ENCODE measurements around the gene LINGO1. TPM values are rescaled to one million over a fixed set of nuclear protein-coding genes. Genes with fewer than 3 reads are reported as not detected.

Gene LINGO1
- total RNA-seq, 1 donor from 2014 or later, result 18.8 TPM

GRCh38 chr15:77603611-77604336, 28.9 kb downstream of the LINGO1 start:
- TF ChIP-seq CTCF (IDR thresholded peaks at IDR 0.05; ENCODE audit: unreplicated experiment), result no peak
- Mint-ChIP-seq H3K27me3 (ENCODE audit: unreplicated experiment) (peaks cover 15% of the 10 kb centered on the region), H3K9me3 (ENCODE audit: unreplicated experiment) (no peaks in the 10 kb centered on the region), H3K4me3 (ENCODE audit: unreplicated experiment) (peak overlapping the region; percentile 1), H3K36me3 (ENCODE audit: low read depth, unreplicated experiment) (peaks cover 3% of the 10 kb centered on the region), H3K27ac (ENCODE audit: unreplicated experiment) (no peak overlapping the region), H3K4me1 (ENCODE audit: unreplicated experiment) (peaks cover 15% of the 10 kb centered on the region)
- no peak for DNase-seq (ENCODE audit: low spot score)

- Mint-ChIP-seq H3K27me3 (ENCODE audit: unreplicated experiment) (peaks cover 15% of the 10 kb centered on the region), H3K27ac (ENCODE audit: unreplicated experiment) (no peak overlapping the region), H3K9me3 (ENCODE audit: unreplicated experiment) (no peaks in the 10 kb centered on the region), H3K4me1 (ENCODE audit: unreplicated experiment) (peaks cover 17% of the 10 kb centered on the region), H3K4me3 (ENCODE audit: unreplicated experiment) (no peak overlapping the region), H3K36me3 (ENCODE audit: low read depth, unreplicated experiment) (peaks cover 3% of the 10 kb centered on the region)
- no peak for DNase-seq (ENCODE audit: low spot score)
- no peak for TF ChIP-seq CTCF (IDR thresholded peaks at IDR 0.05; ENCODE audit: unreplicated experiment)
Measured at GRCh38 chr15:77602800-77603199, 29.9 kb downstream of the LINGO1 start.

- no peak for DNase-seq (ENCODE audit: low spot score)
- Mint-ChIP-seq H3K4me1 (ENCODE audit: unreplicated experiment) (peaks cover 18% of the 10 kb centered on the region), H3K36me3 (ENCODE audit: low read depth, unreplicated experiment) (peaks cover 3% of the 10 kb centered on the region), H3K4me3 (ENCODE audit: unreplicated experiment) (no peak overlapping the region), H3K9me3 (ENCODE audit: unreplicated experiment) (no peaks in the 10 kb centered on the region), H3K27me3 (ENCODE audit: unreplicated experiment) (peaks cover 14% of the 10 kb centered on the region), H3K27ac (ENCODE audit: unreplicated experiment) (no peak overlapping the region)
- TF ChIP-seq CTCF (IDR thresholded peaks at IDR 0.05; ENCODE audit: unreplicated experiment), result no peak
Measured at GRCh38 chr15:77599899-77600298, 32.8 kb downstream of the LINGO1 start.

- DNase-seq (ENCODE audit: low spot score), result no peak
- no peak overlapping the region for H3K4me3 Mint-ChIP-seq (ENCODE audit: unreplicated experiment)
- no peak for TF ChIP-seq CTCF (IDR thresholded peaks at IDR 0.05; ENCODE audit: unreplicated experiment)
- H3K36me3 Mint-ChIP-seq (ENCODE audit: low read depth, unreplicated experiment), result peaks cover 3% of the 10 kb centered on the region
- H3K9me3 Mint-ChIP-seq (ENCODE audit: unreplicated experiment), result no peaks in the 10 kb centered on the region
- peaks cover 12% of the 10 kb centered on the region for H3K4me1 Mint-ChIP-seq (ENCODE audit: unreplicated experiment)
- H3K27ac Mint-ChIP-seq (ENCODE audit: unreplicated experiment), result no peak overlapping the region
- peaks cover 12% of the 10 kb centered on the region for H3K27me3 Mint-ChIP-seq (ENCODE audit: unreplicated experiment)
Measured at GRCh38 chr15:77599357-77599756, 33.4 kb downstream of the LINGO1 start.

GRCh38 chr15:77598644-77599043, 34.1 kb downstream of the LINGO1 start:
- H3K4me1 Mint-ChIP-seq (ENCODE audit: unreplicated experiment), result peaks cover 9% of the 10 kb centered on the region
- no peak overlapping the region for H3K4me3 Mint-ChIP-seq (ENCODE audit: unreplicated experiment)
- no peak for DNase-seq (ENCODE audit: low spot score)
- no peak overlapping the region for H3K27ac Mint-ChIP-seq (ENCODE audit: unreplicated experiment)
- H3K27me3 Mint-ChIP-seq (ENCODE audit: unreplicated experiment), result peaks cover 10% of the 10 kb centered on the region
- H3K9me3 Mint-ChIP-seq (ENCODE audit: unreplicated experiment), result no peaks in the 10 kb centered on the region
- TF ChIP-seq CTCF (IDR thresholded peaks at IDR 0.05; ENCODE audit: unreplicated experiment), result no peak
- peaks cover 3% of the 10 kb centered on the region for H3K36me3 Mint-ChIP-seq (ENCODE audit: low read depth, unreplicated experiment)

Data from endothelial cell (in vitro differentiated cells).